H1 (cell line): Measurements from ENCODE around the gene DMWD. TPM values are rescaled to one million over a fixed set of nuclear protein-coding genes. Genes with fewer than 3 reads are reported as not detected.

Source experiments
- EZH2 ChIP-seq: fragments of 200-600 bp; sonication (generic); IDR thresholded peaks from 2 replicates; pipeline ENCODE4 v1.7.1; 2012; ENCODE audit warnings: low read depth, mild to moderate bottlenecking, moderate library complexity, low read length, inconsistent platforms; ENCODE audit not compliant: severe bottlenecking
- NANOG ChIP-seq: IDR thresholded peaks from 2 replicates; pipeline ENCODE4 v1.6.1; 2011; ENCODE audit warnings: low read length, low read depth, mild to moderate bottlenecking, inconsistent platforms; ENCODE audit not compliant: insufficient read depth, poor library complexity, severe bottlenecking
- RAD21 ChIP-seq, 2 experiments: IDR thresholded peaks in 1 of 2; conservative IDR thresholded peaks in 1 of 2; 2 replicates each; pipeline ENCODE4 v1.6.1; 2011; ENCODE audit warnings: low read depth in 2 of 2, low read length in 2 of 2, improper control_type of control experiment in 1 of 2, inconsistent platforms in 1 of 2, mild to moderate bottlenecking in 1 of 2, moderate library complexity in 1 of 2
- TCF12 ChIP-seq: IDR thresholded peaks from 2 replicates; pipeline ENCODE4 v1.6.1; 2011; ENCODE audit warnings: low read depth, mild to moderate bottlenecking, low read length
- polyA plus RNA-seq, 7 experiments: library from polyadenylated mRNA; depleted of rRNA in 3 of 7; stranded (reverse) in 5 of 7; unstranded in 2 of 7; fragments of >200 nt in 5 of 7; fragments of 200-250 nt in 2 of 7; gene quantifications; 1 replicate in 5 of 7; 2 replicates in 1 of 7; 4 replicates in 1 of 7; pipeline versions ENCODE4 v1.2.1 to v1.2.3, GENCODE V29; 2011 to 2013; ENCODE audit warnings: missing spikeins in 2 of 7, mixed read lengths in 2 of 7
- total RNA-seq: library from RNA; stranded (reverse); fragmentation: NEBNext Ultra II Directional; extraction: Animal tissue kit (Norgen Biotek cat#: 25700); gene quantifications from 2 replicates; pipeline ENCODE4 v1.2.1, GENCODE V29; 2021
- TF ChIP-seq, protein P1 (sequence below): fragments of 300-600 bp; sonication (generic); IDR thresholded peaks from 2 replicates; pipeline ENCODE4 v1.7.1; 2012; ENCODE audit warnings: low read length, moderate library complexity, mild to moderate bottlenecking, inconsistent platforms; ENCODE audit not compliant: insufficient replicate concordance
- TF ChIP-seq, protein P2 (sequence below): IDR thresholded peaks from 2 replicates; pipeline ENCODE4 v1.6.1; 2012; ENCODE audit warnings: inconsistent platforms
- TF ChIP-seq, protein P3 (sequence below), 3 experiments: IDR thresholded peaks; 1 replicate in 2 of 3; 2 replicates in 1 of 3; pipeline versions ENCODE4 v1.5.1 to v1.6.1; 2011; ENCODE audit warnings: low read length in 3 of 3, mild to moderate bottlenecking in 3 of 3, inconsistent platforms in 2 of 3, low read depth in 1 of 3, moderate library complexity in 1 of 3; ENCODE audit not compliant: insufficient read depth in 1 of 3; ENCODE audit errors: control extremely low read depth in 1 of 3

Gene DMWD
- total and polyA plus RNA-seq, 2 of the 8 experiments (the other 6 are each of a cell fraction or from before 2014, with no cell fraction given), result 13.6 to 41.0 TPM

DNA sequence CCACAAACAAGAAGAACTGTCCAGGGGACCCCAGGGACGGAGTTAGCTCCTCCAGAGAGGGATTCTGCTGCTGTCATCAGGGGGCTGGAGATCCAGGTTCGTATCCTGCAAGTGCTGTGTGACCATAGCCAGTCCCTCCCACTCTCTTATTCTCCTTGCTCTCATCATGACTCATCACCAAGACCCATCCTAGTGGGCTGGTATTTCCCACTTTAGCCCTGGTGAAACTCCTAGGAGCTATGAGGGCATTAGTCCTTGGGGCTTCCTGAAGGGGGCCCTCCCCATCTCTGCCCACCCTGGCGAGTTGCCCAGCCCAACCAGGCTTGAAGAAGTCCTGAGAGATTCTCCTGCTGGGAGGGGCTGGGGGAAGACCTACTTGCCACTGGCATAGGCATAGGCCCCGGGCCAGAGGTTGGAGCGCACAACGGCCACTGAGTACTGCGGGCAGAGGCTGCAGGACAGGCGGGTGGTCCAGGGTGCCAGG, 7.5 kb upstream of the DMWD start (continued):
- TF ChIP-seq, protein P1, sequence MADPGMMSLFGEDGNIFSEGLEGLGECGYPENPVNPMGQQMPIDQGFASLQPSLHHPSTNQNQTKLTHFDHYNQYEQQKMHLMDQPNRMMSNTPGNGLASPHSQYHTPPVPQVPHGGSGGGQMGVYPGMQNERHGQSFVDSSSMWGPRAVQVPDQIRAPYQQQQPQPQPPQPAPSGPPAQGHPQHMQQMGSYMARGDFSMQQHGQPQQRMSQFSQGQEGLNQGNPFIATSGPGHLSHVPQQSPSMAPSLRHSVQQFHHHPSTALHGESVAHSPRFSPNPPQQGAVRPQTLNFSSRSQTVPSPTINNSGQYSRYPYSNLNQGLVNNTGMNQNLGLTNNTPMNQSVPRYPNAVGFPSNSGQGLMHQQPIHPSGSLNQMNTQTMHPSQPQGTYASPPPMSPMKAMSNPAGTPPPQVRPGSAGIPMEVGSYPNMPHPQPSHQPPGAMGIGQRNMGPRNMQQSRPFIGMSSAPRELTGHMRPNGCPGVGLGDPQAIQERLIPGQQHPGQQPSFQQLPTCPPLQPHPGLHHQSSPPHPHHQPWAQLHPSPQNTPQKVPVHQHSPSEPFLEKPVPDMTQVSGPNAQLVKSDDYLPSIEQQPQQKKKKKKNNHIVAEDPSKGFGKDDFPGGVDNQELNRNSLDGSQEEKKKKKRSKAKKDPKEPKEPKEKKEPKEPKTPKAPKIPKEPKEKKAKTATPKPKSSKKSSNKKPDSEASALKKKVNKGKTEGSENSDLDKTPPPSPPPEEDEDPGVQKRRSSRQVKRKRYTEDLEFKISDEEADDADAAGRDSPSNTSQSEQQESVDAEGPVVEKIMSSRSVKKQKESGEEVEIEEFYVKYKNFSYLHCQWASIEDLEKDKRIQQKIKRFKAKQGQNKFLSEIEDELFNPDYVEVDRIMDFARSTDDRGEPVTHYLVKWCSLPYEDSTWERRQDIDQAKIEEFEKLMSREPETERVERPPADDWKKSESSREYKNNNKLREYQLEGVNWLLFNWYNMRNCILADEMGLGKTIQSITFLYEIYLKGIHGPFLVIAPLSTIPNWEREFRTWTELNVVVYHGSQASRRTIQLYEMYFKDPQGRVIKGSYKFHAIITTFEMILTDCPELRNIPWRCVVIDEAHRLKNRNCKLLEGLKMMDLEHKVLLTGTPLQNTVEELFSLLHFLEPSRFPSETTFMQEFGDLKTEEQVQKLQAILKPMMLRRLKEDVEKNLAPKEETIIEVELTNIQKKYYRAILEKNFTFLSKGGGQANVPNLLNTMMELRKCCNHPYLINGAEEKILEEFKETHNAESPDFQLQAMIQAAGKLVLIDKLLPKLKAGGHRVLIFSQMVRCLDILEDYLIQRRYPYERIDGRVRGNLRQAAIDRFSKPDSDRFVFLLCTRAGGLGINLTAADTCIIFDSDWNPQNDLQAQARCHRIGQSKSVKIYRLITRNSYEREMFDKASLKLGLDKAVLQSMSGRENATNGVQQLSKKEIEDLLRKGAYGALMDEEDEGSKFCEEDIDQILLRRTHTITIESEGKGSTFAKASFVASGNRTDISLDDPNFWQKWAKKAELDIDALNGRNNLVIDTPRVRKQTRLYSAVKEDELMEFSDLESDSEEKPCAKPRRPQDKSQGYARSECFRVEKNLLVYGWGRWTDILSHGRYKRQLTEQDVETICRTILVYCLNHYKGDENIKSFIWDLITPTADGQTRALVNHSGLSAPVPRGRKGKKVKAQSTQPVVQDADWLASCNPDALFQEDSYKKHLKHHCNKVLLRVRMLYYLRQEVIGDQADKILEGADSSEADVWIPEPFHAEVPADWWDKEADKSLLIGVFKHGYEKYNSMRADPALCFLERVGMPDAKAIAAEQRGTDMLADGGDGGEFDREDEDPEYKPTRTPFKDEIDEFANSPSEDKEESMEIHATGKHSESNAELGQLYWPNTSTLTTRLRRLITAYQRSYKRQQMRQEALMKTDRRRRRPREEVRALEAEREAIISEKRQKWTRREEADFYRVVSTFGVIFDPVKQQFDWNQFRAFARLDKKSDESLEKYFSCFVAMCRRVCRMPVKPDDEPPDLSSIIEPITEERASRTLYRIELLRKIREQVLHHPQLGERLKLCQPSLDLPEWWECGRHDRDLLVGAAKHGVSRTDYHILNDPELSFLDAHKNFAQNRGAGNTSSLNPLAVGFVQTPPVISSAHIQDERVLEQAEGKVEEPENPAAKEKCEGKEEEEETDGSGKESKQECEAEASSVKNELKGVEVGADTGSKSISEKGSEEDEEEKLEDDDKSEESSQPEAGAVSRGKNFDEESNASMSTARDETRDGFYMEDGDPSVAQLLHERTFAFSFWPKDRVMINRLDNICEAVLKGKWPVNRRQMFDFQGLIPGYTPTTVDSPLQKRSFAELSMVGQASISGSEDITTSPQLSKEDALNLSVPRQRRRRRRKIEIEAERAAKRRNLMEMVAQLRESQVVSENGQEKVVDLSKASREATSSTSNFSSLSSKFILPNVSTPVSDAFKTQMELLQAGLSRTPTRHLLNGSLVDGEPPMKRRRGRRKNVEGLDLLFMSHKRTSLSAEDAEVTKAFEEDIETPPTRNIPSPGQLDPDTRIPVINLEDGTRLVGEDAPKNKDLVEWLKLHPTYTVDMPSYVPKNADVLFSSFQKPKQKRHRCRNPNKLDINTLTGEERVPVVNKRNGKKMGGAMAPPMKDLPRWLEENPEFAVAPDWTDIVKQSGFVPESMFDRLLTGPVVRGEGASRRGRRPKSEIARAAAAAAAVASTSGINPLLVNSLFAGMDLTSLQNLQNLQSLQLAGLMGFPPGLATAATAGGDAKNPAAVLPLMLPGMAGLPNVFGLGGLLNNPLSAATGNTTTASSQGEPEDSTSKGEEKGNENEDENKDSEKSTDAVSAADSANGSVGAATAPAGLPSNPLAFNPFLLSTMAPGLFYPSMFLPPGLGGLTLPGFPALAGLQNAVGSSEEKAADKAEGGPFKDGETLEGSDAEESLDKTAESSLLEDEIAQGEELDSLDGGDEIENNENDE, result no peak
- TF ChIP-seq RAD21 (IDR thresholded peaks at IDR 0.05 in 1 of 2, conservative IDR thresholded peaks at IDR 0.05 in 1 of 2; ENCODE audit: low read depth in 2 of 2, low read length in 2 of 2), result no peak
- no peak for TF ChIP-seq TCF12
- TF ChIP-seq, protein P2, sequence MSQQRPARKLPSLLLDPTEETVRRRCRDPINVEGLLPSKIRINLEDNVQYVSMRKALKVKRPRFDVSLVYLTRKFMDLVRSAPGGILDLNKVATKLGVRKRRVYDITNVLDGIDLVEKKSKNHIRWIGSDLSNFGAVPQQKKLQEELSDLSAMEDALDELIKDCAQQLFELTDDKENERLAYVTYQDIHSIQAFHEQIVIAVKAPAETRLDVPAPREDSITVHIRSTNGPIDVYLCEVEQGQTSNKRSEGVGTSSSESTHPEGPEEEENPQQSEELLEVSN, result no peak
- TF ChIP-seq, protein P3, sequence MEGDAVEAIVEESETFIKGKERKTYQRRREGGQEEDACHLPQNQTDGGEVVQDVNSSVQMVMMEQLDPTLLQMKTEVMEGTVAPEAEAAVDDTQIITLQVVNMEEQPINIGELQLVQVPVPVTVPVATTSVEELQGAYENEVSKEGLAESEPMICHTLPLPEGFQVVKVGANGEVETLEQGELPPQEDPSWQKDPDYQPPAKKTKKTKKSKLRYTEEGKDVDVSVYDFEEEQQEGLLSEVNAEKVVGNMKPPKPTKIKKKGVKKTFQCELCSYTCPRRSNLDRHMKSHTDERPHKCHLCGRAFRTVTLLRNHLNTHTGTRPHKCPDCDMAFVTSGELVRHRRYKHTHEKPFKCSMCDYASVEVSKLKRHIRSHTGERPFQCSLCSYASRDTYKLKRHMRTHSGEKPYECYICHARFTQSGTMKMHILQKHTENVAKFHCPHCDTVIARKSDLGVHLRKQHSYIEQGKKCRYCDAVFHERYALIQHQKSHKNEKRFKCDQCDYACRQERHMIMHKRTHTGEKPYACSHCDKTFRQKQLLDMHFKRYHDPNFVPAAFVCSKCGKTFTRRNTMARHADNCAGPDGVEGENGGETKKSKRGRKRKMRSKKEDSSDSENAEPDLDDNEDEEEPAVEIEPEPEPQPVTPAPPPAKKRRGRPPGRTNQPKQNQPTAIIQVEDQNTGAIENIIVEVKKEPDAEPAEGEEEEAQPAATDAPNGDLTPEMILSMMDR (IDR thresholded peaks at IDR 0.05; ENCODE audit: control extremely low read depth in 1 of 3, insufficient read depth in 1 of 3, low read depth in 1 of 3, low read length in 3 of 3), result no peak
- TF ChIP-seq EZH2, result no peak
- TF ChIP-seq NANOG, result no peak
